Activated T-cell treated with anti-CD3 and anti-CD28 coated beads for 48 hours (primary cell): Measurements from ENCODE around the gene PTPN6.
"Not testable (repeated sequence)": the region's sequence is repeated elsewhere in the genome, so short reads cannot be mapped to it uniquely, and the experiment has no call there.

Source experiments
- DNase-seq: peaks from one replicate; pipeline ENCODE4 v3.0.0-alpha.2; 2020; ENCODE audit warnings: low read depth

Gene PTPN6

DNA sequence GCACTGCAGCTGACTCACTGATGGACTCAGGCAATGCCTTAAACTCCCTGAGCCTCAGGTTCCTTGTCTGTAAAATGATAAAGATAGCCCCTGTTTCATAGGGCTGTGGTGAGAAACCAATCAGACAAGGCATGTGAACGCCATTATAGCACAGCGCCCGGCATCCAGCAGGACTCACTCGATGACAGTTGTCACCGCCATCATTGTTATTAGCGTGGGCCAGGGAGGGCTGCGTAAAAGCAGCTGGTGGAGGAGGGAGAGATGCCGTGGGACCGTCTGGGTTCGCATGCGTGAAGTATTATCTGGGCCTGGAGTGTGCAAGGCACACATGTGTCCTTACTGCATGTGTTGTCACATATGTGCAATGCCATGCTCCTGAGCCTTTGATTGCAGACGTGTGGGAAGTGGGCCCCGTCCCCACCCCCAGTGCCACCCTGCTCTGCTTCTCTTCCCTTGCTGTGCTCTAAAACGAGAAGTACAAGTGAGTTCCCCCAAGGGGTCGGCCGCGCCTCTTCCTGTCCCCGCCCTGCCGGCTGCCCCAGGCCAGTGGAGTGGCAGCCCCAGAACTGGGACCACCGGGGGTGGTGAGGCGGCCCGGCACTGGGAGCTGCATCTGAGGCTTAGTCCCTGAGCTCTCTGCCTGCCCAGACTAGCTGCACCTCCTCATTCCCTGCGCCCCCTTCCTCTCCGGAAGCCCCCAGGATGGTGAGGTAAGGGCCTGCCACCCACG, at the start of gene PTPN6:
Gene PTPN6, plus strand, starts transcription at position 546 of the 730 bp plus-strand sequence. Its CDS starts 157 bp downstream, at position 703.
- DNase-seq: no peak

DNA sequence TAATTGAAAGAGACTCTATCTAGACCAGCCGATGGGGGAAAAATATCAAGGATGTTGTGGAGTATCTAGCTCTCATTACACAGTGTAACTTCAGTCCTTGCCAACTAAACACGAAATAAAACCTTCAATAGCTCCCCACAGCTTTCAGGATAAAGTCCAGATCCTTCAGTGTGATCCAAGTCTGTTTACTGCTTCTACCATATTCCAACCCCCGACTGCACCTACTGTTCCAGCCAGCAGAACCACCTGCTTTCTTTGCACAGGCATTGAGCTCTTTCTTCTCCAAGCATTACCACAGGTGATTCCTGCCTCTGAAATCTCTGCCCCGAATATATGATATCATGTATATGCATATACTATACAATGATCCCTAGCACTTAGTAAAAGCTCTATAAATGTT, 48.7 kb upstream of the PTPN6 start:
- DNase-seq: no peak

DNA sequence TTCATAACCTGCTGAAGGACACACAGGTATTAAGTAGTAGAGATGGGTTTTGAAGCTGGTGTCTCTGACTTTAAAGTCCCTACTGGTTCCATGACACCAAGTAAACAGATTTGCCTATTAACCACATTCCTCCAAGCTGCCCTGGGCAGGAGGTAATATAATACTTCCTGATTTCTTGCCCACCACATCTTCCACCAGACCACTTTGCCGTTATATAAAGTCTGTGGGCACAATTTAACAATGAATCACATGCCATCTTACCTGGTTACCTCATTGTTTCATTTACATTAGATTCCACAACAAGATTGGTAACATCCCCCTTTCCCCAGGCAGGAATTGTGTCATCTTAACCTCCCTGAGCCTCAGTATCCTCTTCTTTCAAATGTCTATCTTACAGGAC, 47.4 kb upstream of the PTPN6 start:
- no peak for DNase-seq

DNA sequence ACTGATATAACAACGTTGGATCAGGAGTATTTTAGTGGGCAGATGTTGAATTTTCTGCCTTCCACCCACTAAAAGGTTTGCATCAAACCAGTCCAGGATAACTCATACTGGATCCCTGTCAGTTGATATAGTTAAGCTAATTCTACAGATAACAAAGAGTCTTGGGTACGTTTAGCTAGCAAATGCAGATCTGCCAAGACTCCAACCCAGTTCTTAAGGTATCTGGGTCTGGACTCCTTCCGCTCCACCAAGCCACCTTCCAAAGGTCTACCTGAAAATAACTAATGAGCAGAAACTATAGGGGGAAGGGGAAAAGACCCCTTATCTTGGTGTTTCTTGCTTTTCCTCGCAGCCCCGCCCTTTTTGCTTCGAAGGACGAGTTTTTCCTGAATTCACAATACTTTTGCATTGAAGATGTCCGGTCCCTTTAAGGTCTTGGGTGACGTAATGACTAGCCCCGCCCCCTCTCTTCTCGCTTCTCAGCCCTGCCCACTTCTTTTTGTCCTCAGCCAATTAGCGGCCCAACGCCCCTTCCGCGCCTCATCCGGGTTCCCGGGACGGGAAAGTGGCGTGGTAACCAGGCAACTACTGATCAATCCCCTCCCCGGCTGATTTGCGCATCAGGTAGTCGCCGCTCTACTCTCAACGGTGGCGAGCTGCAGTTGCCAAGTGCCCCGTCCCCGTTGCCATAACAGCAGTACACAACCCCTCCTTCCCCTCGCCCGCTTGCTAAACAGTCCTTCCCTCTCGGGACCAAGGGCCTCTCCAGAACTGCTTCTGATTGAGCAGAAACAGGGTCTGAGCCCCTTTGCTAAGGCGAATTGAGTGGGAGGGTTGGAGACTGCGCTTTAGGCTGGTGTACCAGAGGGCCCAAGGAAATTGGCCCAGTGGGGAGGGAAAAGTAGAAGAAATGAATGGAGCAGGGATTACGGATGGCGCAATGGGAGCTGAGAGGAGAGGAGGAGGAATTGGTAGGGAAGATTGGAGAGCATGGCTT, 46.6 kb upstream of the PTPN6 start, which contains the start of gene LRRC23:
Gene LRRC23, plus strand, starts transcription at position 543 of the 997 bp plus-strand sequence. CDS start 812 bp downstream, outside the sequence.
- DNase-seq: peak; percentile 96

DNA sequence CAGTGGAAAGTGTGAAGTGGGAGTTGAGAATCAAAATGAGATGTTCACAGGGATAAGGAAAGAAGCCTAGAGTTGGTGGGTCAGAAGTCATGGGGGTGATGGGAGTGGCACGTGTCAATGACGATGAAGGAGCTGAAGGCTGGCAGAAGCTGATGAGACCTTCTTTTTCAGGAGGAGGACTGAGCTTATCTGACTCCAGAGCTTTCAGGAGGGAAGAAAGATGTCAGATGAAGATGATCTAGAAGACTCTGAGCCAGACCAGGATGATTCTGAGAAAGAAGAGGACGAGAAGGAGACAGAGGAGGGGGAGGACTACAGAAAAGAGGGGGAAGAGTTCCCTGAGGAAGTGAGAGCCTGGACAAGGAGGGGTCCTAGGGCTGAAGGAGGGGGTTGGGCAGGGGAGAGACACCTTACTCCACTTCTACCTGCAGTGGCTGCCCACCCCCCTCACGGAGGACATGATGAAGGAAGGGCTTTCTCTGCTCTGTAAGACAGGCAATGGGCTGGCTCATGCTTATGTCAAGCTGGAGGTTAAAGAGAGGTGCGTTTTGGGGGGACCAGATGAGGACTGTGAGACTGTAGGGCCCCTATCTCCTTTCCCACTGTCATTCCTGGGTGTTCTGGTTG, 45.6 kb upstream of the PTPN6 start:
- DNase-seq: no peak

DNA sequence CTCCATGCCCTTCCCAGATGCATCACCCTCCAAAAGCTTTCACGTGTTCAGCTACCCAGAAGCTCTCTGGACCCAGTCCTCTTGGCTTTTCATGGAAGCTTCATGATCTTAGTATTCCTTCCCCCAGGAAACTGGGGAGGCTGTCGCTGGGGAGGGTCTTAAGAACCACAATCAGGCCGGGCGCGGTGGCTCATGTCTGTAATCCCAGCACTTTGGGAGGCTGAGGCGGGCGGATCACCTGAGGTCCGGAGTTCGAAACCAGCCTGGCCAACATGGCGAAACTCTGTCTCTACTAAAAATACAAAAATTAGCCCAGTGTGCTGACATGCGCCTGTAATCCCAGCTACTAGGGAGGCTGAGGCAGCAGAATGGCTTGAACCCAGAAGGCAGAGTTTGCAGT, 43.0 kb upstream of the PTPN6 start:
- DNase-seq: not testable (repeated sequence)

DNA sequence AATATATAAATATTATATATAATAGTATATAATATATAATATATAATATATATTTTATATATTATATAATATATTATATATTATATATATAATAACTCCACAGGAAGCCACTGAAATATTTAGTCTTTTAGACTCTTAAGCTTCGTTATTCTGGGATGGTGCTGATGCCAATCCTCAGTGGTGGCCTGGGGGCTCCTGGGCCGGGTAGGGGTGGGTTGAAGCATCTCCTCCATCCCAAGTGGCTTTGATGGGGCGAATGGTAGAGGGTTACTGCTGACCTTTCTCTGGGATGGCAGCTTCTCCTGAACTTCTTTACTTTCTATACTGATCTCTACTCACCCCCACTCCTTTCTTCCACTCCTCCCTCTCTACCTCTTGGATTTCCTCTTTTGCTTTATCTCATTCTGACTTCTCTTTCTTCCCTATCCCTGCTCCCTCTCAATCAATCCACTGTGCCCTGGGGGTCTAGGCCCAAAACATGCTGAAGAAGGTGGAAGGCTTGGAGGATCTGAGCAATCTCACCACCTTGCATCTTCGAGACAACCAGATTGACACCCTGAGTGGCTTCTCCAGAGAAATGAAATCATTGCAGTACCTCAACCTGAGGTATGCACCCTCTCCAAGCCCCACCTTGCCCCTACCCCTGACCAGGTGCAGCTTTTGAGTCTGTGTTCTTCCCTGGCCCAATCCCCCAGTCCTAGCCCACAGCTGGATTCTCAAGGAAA, 41.6 kb upstream of the PTPN6 start:
- no peak for DNase-seq

DNA sequence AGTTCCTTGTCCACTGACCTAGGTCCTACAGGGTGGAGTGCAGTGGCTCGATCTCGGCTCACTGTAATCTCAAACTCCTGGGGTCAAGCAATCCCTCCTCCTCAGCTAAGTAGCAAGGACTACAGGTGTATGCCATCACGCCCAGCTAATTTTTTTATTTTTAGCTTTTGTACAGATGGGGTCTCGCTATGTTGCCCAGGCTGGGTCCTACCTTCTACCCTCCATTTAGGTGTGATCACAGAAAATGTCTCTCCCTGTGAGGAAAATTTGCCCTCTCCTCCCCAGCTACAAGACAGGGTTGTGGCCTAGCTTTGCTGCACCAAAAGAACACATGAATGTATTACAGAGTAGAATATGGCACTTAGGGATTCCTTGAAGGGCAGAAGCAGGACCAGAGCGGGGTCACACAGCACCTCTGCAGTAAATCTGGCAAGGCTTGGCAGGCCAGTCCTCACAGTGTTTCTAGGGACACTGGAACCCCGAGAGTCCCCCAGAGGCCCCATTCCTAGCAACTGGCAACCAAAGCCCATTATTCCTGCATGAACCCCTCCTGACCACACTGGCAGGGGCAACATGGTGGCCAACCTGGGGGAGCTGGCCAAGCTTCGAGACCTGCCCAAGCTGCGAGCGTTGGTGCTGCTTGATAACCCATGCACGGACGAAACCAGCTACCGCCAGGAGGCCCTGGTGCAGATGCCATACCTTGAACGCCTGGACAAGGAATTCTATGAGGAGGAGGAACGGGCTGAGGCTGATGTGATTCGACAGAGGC, 38.8 kb upstream of the PTPN6 start:
- DNase-seq: no peak

DNA sequence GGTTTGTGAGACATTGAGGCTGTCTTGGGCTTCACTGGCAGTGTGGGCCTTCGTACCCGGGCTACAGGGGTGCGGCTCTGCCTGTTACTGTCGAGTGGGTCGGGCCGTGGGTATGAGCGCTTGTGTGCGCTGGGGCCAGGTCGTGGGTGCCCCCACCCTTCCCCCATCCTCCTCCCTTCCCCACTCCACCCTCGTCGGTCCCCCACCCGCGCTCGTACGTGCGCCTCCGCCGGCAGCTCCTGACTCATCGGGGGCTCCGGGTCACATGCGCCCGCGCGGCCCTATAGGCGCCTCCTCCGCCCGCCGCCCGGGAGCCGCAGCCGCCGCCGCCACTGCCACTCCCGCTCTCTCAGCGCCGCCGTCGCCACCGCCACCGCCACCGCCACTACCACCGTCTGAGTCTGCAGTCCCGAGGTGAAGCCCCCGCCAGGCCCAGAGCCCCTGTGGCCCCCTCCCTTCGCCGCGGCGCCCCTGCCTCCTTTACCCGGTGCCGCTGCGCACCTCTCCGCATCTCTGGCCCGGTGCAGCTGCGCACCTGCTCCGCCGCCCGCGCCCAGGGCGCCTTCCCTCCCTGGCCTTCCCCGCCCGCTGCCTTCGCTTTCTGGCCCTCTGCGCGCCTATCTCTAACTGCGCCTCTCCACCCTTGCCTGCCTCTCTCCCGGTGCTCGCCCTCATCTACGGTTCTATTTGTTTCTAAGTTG, 36.8 kb upstream of the PTPN6 start, which contains the start of gene ENO2:
Gene ENO2, plus strand, starts transcription at position 335 of the 701 bp plus-strand sequence. CDS start 1,253 bp downstream, outside the sequence.
- DNase-seq: peak; percentile 78

DNA sequence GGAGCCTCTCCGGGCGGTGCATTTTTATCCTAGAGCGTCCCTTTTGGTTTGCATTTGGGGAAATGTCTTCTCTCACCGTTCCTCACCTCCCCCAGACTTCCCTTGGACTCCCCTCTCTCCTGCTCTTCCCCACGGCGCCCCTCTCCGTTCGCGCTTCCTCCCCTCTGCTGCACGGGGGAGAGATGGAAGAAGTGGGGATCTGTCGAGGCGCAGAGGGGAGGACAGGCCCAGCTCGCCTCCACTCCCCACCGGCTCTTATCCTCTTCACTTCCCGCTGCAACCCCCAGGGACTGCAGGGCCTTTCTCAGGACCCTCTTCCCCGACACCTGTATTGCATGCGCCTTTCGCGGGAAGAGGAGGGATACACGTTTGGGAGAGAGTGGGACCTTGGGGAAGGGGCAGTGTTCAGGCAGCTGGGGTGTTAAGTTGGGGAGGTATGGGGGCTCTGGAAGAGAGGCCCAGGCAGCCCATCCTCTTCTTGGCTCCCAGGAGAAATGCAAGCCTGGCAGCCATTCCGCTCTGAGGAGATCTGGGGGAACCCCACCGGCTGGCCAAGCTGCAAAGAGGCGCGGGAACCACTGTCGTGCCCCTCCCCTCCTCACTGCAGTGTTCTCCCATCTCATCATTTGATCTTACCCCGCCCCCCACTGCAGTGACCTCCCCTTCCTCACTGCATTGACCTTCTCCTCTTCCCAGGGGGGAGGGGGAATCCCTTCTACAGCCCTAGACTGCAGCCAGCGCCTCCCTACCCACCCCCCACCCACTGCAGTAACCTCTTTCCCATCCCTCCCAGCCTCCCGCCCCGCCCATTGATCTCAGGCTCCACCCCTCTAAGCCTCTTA, 36.0 kb upstream of the PTPN6 start:
- DNase-seq: no peak

DNA sequence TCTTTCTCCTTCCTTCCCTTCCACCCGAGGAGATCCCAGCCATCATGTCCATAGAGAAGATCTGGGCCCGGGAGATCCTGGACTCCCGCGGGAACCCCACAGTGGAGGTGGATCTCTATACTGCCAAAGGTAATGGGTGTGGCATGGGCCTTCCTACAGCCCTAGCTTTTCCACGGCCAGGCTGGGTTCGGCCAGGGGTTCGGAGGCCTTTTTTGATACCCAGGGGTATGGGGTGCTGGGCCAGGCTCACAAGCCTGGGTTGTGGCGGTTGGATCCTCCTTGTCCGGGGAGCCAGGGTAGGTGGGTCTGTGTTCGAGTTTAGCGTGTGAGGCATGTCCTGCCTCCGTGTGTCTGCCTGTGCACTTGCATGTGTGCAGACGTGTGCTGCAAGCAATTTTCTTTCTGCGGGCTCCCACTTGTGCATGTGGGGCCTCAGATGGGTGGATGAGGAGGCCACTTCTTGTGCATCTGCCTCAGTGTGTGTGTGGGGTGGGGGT, 35.3 kb upstream of the PTPN6 start:
- DNase-seq: no peak

DNA sequence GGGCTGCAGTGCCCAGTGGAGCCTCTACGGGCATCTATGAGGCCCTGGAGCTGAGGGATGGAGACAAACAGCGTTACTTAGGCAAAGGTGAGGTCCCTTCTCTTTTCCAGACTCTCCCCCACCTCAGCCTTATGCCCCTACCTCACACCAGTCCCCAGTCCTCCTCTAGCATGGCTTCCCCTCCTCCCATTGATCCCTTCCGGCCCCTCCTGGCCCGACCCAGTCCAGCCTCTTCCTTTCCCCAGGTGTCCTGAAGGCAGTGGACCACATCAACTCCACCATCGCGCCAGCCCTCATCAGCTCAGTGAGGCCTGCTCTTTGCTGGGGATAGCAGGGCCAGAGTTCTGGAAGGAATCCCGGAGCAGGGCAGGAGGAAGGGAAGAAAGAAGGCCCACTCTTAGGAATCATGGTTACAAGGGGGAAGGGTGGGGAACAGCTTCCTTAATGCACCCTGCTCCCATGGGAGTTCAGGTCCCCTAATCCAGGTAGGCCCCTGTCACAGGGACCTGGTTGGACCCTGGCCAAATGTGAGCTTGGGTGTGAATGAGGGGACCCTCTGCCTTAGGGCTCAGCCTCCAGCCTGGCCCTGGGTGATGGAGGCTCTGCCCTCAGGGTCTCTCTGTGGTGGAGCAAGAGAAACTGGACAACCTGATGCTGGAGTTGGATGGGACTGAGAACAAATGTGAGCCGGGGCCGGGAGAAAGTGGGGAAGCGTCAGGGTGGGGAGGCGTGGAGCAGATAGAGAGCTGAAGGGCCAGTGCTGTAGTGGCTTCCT, 34.5 kb upstream of the PTPN6 start:
- no peak for DNase-seq

DNA sequence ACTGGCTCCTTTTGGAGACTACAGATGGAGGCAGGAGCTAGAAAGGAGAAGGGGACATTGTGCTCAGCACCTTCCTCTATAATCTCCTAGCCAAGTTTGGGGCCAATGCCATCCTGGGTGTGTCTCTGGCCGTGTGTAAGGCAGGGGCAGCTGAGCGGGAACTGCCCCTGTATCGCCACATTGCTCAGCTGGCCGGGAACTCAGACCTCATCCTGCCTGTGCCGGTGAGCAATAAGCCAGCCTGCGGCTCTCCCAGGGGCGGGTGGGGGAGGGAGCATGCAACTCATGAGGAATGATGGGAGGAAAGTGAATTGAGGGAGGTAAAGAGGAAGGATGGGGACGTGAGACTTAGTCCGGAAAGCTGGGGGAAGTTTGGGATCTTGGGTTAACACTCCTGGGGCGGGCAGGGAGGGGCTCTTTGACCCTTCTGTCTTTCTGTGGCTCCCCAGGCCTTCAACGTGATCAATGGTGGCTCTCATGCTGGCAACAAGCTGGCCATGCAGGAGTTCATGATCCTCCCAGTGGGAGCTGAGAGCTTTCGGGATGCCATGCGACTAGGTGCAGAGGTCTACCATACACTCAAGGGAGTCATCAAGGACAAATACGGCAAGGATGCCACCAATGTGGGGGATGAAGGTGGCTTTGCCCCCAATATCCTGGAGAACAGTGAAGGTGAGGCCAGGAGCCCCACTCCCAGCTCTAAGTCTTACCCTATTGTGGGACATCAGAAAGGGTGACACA, 33.5 kb upstream of the PTPN6 start:
- no peak for DNase-seq

DNA sequence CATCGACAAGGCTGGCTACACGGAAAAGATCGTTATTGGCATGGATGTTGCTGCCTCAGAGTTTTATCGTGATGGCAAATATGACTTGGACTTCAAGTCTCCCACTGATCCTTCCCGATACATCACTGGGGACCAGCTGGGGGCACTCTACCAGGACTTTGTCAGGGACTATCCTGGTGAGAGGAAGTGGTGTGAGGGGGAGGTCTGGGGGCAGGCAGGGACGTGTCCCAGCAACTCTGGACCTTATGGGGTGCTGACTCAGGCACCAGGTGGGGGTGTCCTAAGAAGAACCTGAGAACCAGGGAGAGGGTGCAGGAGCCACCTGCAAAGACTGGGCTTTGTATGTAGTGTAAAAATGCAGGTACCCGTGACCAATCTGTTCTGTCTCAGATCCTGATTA, 31.6 kb upstream of the PTPN6 start:
- DNase-seq: no peak

DNA sequence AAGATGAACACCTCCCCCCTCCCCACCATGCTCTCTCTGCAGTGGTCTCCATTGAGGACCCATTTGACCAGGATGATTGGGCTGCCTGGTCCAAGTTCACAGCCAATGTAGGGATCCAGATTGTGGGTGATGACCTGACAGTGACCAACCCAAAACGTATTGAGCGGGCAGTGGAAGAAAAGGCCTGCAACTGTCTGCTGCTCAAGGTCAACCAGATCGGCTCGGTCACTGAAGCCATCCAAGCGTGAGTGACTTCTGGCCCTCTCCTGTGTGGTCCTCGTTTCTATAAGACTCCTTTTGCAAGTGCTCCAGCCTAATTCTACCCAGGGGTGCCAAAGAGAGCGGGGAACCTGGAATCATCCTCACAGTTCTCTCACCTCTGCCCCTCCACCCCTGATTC, 29.6 kb upstream of the PTPN6 start:
- no peak for DNase-seq

DNA sequence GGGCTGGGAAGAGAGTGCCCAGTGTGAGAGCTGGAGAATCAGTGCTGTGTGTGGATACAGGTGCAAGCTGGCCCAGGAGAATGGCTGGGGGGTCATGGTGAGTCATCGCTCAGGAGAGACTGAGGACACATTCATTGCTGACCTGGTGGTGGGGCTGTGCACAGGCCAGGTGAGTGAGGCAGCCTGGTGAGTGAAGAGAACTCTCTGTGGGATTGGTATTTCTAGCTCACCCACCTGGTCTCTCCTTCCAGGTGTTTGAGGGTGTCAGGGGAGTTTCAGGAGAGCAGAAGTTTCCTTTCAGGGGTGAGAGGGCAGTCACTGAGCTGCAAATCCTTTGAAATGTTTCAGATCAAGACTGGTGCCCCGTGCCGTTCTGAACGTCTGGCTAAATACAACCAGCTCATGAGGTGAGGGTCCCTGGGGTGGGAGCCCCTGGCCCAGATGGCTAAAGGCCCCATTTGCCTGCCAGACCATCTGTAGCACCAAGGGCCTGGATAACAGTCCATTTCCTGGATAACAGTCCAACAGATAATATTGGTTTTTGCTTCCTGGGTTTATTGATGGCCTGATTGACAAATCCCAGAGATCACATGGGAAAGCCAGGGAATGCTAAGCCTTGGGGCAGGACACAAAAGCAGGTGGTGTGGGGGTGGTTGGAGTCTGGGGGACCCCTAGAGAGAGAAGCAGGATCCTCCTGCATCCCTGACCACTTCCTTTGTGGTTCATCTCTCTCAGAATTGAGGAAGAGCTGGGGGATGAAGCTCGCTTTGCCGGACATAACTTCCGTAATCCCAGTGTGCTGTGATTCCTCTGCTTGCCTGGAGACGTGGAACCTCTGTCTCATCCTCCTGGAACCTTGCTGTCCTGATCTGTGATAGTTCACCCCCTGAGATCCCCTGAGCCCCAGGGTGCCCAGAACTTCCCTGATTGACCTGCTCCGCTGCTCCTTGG, 28.9 kb upstream of the PTPN6 start:
- DNase-seq: no peak
